Activated B cell treated with CpG ODN at 0.5 μM for 24 hours (primary cell): Measurements from ENCODE around the gene CEL. TPM values are rescaled to one million over a fixed set of nuclear protein-coding genes. Genes with fewer than 3 reads are reported as not detected.

Experiments
- ATAC-seq: fragments of 200-7000 bp; cut with Tn5 transposase; one replicate; pipeline ENCODE4 v1.10.0; 2021; ENCODE audit warnings: low read depth, mild to moderate bottlenecking, moderate library complexity
- CTCF ChIA-PET: fragments of 350-600 bp; sonication (Branson Sonifier 250); formaldehyde crosslinking; loops from one replicate; lab custom pipeline; 2021; ENCODE audit warnings: antibody characterized with exemption; lab: Charles Lee
- POLR2A ChIA-PET: fragments of 350-600 bp; sonication (Branson Sonifier 250); formaldehyde crosslinking; loops from one replicate; lab custom pipeline; 2021; ENCODE audit warnings: antibody characterized with exemption; lab: Charles Lee
- DNase-seq: peaks from one replicate; pipeline ENCODE4 v3.0.0; 2022
- H3K27ac Mint-ChIP-seq: one replicate; pipeline ENCODE4 v1.8.0; 2020; ENCODE audit warnings: mixed read lengths
- H3K27me3 Mint-ChIP-seq: one replicate; pipeline ENCODE4 v1.8.0; 2021; ENCODE audit warnings: mixed read lengths
- H3K36me3 Mint-ChIP-seq: one replicate; pipeline ENCODE4 v1.8.0; 2021; ENCODE audit warnings: low read depth, mixed read lengths
- H3K4me1 Mint-ChIP-seq: one replicate; pipeline ENCODE4 v1.8.0; 2021; ENCODE audit warnings: mixed read lengths
- H3K4me3 Mint-ChIP-seq: one replicate; pipeline ENCODE4 v1.8.0; 2020; ENCODE audit warnings: mild to moderate bottlenecking, mixed read lengths
- H3K9me3 Mint-ChIP-seq: one replicate; pipeline ENCODE4 v1.8.0; 2020; ENCODE audit warnings: mixed read lengths
- CTCF ChIP-seq: fragments of 200-600 bp; IDR thresholded peaks from one replicate; pipeline ENCODE4 v1.8.0; 2022; ENCODE audit warnings: antibody characterized with exemption, mild to moderate bottlenecking
- intact Hi-C: fragments of 100-400 bp; cut with micrococcal nuclease; formaldehyde crosslinking; loops from one replicate; pipeline ENCODE4 v1.15.1; 2024
- total RNA-seq: library from RNA; stranded (reverse); gene quantifications from 2 replicates; pipeline ENCODE4 v1.2.3, GENCODE V29; 2022

The CEL gene
- total RNA-seq, 1 donor from 2014 or later: 0.49 TPM

- peak; percentile 71 for TF ChIP-seq CTCF
- intact Hi-C loops: loop anchor here (1.0 to 5.0 kb wide), 3 partner anchors 41 to 384 kb away; no protein-coding TSS in a partner anchor
- H3K36me3 Mint-ChIP-seq: peaks cover 74% of the 10 kb centered on the region
- DNase-seq (peak; percentile 69), ATAC-seq (peak; percentile 90)
- no peak overlapping the region for H3K4me3 Mint-ChIP-seq
- H3K4me1 Mint-ChIP-seq: no peaks in the 10 kb centered on the region
- ChIA-PET POLR2A (interaction anchor here (1.4 kb wide), 1 partner anchor 41 kb away, joined by 6 read pairs; no protein-coding TSS in a partner anchor), CTCF (interaction anchor here (0.7 to 22.0 kb wide), 4 partner anchors 12 to 383 kb away, joined by 3 to 369 read pairs (median 4); no protein-coding TSS in a partner anchor)
- no peaks in the 10 kb centered on the region for H3K9me3 Mint-ChIP-seq
- no peaks in the 10 kb centered on the region for H3K27me3 Mint-ChIP-seq
- no peak overlapping the region for H3K27ac Mint-ChIP-seq
These were observed 41.6 kb downstream of the CEL start for GRCh38 chr9:133103183-133103986.

- Mint-ChIP-seq H3K27me3 (no peaks in the 10 kb centered on the region), H3K27ac (no peak overlapping the region), H3K4me1 (no peaks in the 10 kb centered on the region), H3K9me3 (no peaks in the 10 kb centered on the region), H3K36me3 (peaks cover 67% of the 10 kb centered on the region), H3K4me3 (no peak overlapping the region)
- intact Hi-C loops: loop anchor here (1.0 to 5.0 kb wide), 3 partner anchors 40 to 383 kb away; no protein-coding TSS in a partner anchor
- no peak for TF ChIP-seq CTCF
- ChIA-PET CTCF (interaction anchor here (0.7 to 22.0 kb wide), 4 partner anchors 11 to 382 kb away, joined by 3 to 369 read pairs (median 4); no protein-coding TSS in a partner anchor), POLR2A (interaction anchor here (1.4 kb wide), 1 partner anchor 40 kb away, joined by 6 read pairs; no protein-coding TSS in a partner anchor)
- DNase-seq (no peak), ATAC-seq (no peak)
These were observed 42.3 kb downstream of the CEL start for GRCh38 chr9:133103987-133104505.

GRCh38 chr9:133104718-133105460 is 43.1 kb downstream of the CEL start:
- H3K27ac Mint-ChIP-seq: no peak overlapping the region
- no peaks in the 10 kb centered on the region for H3K27me3 Mint-ChIP-seq
- no peak overlapping the region for H3K4me3 Mint-ChIP-seq
- intact Hi-C loops: loop anchor here (5.0 kb wide), 1 partner anchor 382 kb away; no protein-coding TSS in a partner anchor
- ATAC-seq (no peak), DNase-seq (no peak)
- H3K9me3 Mint-ChIP-seq: no peaks in the 10 kb centered on the region
- peaks cover 68% of the 10 kb centered on the region for H3K36me3 Mint-ChIP-seq
- ChIA-PET POLR2A (interaction anchor here (1.2 kb wide), 1 partner anchor 9 kb away, joined by 3 read pairs; no protein-coding TSS in a partner anchor), CTCF (interaction anchor here (1.1 to 22.0 kb wide), 2 partner anchors 10 to 41 kb away, joined by 4 to 369 read pairs; no protein-coding TSS in a partner anchor)
- H3K4me1 Mint-ChIP-seq: no peaks in the 10 kb centered on the region
- no peak for TF ChIP-seq CTCF

- ChIA-PET POLR2A (interaction anchor here (1.2 kb wide), 1 partner anchor 9 kb away, joined by 3 read pairs; no protein-coding TSS in a partner anchor), CTCF (interaction anchor here (22.0 kb wide), 1 partner anchor 41 kb away, joined by 369 read pairs; no protein-coding TSS in a partner anchor)
- intact Hi-C loops: no loop called here
- Mint-ChIP-seq H3K36me3 (peaks cover 68% of the 10 kb centered on the region), H3K4me3 (no peak overlapping the region), H3K27ac (no peak overlapping the region), H3K4me1 (no peaks in the 10 kb centered on the region), H3K9me3 (no peaks in the 10 kb centered on the region), H3K27me3 (no peaks in the 10 kb centered on the region)
- no peak for DNase-seq
- no peak for ATAC-seq
- no peak for TF ChIP-seq CTCF
These were observed 43.6 kb downstream of the CEL start for GRCh38 chr9:133105461-133105770.
